Upper lobe of left lung (tissue), 6 donors: ENCODE measurements around the gene CFAP299. TPM values are rescaled to one million over a fixed set of nuclear protein-coding genes. Genes with fewer than 3 reads are reported as not detected.
"Not testable (repeated sequence)": the region's sequence is repeated elsewhere in the genome, so short reads cannot be mapped to it uniquely, and the experiment has no call there.

ENCODE experiments used
- ATAC-seq, 2 donors: fragments of 200-7000 bp; cut with Tn5 transposase; one replicate each; pipeline ENCODE4 v1.9.1; 2022; ENCODE audit warnings: mild to moderate bottlenecking in 2 of 2, moderate library complexity in 2 of 2; ENCODE audit not compliant: low FRiP score in 2 of 2
- DNase-seq, 2 donors: peaks; one replicate each; pipeline ENCODE4 v3.0.0-alpha.2; 2019 to 2020
- H3K27ac ChIP-seq, 4 donors: fragments of 200-600 bp; sonication (generic); one replicate each; pipeline ENCODE4 v1.5.1; 2016 to 2019
- H3K27me3 ChIP-seq, 4 donors: fragments of 200-600 bp; sonication (generic); one replicate each; pipeline ENCODE4 v1.5.1; 2017 to 2019
- H3K36me3 ChIP-seq, 4 donors: fragments of 200-600 bp; sonication (generic); one replicate each; pipeline ENCODE4 v1.5.1; 2016 to 2019
- H3K4me1 ChIP-seq, 4 donors: fragments of 200-600 bp; sonication (generic); one replicate each; pipeline ENCODE4 v1.5.1; 2018 to 2019
- H3K4me3 ChIP-seq, 4 donors: fragments of 200-600 bp; sonication (generic); one replicate each; pipeline ENCODE4 v1.5.1; 2017 to 2019; ENCODE audit warnings: mild to moderate bottlenecking in 2 of 4, moderate library complexity in 1 of 4
- H3K9me3 ChIP-seq, 4 donors: fragments of 200-600 bp; sonication (generic); one replicate each; pipeline ENCODE4 v1.5.1; 2018 to 2019
- EP300 ChIP-seq, 4 donors: sonication (generic); formaldehyde crosslinking; IDR thresholded peaks; one replicate each; pipeline ENCODE4 v1.5.1; 2017; ENCODE audit warnings: antibody characterized with exemption in 4 of 4, control low read depth in 2 of 4
- POLR2A ChIP-seq, 4 donors: fragments of 450-650 bp; IDR thresholded peaks; one replicate each; pipeline ENCODE4 v1.5.1; 2016 to 2017; ENCODE audit warnings: antibody characterized with exemption in 4 of 4, mild to moderate bottlenecking in 2 of 4
- POLR2AphosphoS5 ChIP-seq, 2 donors: sonication (generic); formaldehyde crosslinking; IDR thresholded peaks; one replicate each; pipeline ENCODE4 v1.5.1; 2017; ENCODE audit warnings: antibody characterized with exemption in 2 of 2
- WGBS, 2 donors: methylation state at CpG; one replicate each; pipeline ENCODE4 v1.1.5; 2017 to 2018; 5-methylcytosine and 5-hydroxymethylcytosine counted together
- total RNA-seq, 6 donors: library from RNA; depleted of rRNA in 4 of 6; stranded (reverse); fragments of >200 nt in 4 of 6; gene quantifications; one replicate each; pipeline versions ENCODE4 v1.1.0 to v1.2.1, GENCODE V29; 2016 to 2021
- TF ChIP-seq, protein P1 (sequence below), 6 experiments: fragments of 450-650 bp in 4 of 6; fragments of 200-600 bp in 2 of 6; sonication (generic) in 2 of 6; IDR thresholded peaks; one replicate each; pipeline ENCODE4 v1.5.1; 2016 to 2019; ENCODE audit warnings: antibody characterized with exemption in 6 of 6
- donor health status: DM: no; HTN: no; CAD: no; lungs with moderate emphysema.
- donor health status: DM: no; HTN: yes; CAD: no; lungs with severe emphysema.

CFAP299 gene
- total RNA-seq, 6 donors from 2014 or later = 0.46 to 31.6 (median 3.9) TPM

DNA sequence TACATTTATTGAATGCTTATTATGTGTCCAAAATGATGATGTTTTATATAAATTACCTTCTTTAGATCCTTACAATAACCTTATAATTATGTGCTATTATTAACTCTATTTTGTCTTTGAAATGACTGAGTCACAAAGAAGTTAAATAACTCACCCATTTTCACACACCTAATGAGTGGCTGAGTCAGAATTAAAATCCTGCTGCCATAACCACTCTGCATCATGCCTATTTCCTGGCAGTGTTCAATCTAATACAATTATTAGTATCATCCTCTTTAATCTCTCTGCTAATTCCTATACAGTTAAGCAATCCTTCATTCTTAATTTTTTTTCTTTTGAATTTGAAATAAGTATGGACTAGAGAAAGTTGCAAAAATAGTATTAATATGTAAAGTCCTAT lies 342.9 kb downstream of the CFAP299 start:
- Histone ChIP-seq H3K27ac (no peak overlapping the region), H3K4me1 (no peaks in the 10 kb centered on the region), H3K27me3 (no peaks in the 10 kb centered on the region), H3K36me3 (no peaks in the 10 kb centered on the region), H3K4me3 (no peak overlapping the region), H3K9me3 (no peaks in the 10 kb centered on the region)
- DNase-seq = no peak
- TF ChIP-seq EP300 (IDR thresholded peaks at IDR 0.05) (no peak), POLR2A (IDR thresholded peaks at IDR 0.05) (no peak), POLR2AphosphoS5 (IDR thresholded peaks at IDR 0.05) (no peak)
- TF ChIP-seq, protein P1, sequence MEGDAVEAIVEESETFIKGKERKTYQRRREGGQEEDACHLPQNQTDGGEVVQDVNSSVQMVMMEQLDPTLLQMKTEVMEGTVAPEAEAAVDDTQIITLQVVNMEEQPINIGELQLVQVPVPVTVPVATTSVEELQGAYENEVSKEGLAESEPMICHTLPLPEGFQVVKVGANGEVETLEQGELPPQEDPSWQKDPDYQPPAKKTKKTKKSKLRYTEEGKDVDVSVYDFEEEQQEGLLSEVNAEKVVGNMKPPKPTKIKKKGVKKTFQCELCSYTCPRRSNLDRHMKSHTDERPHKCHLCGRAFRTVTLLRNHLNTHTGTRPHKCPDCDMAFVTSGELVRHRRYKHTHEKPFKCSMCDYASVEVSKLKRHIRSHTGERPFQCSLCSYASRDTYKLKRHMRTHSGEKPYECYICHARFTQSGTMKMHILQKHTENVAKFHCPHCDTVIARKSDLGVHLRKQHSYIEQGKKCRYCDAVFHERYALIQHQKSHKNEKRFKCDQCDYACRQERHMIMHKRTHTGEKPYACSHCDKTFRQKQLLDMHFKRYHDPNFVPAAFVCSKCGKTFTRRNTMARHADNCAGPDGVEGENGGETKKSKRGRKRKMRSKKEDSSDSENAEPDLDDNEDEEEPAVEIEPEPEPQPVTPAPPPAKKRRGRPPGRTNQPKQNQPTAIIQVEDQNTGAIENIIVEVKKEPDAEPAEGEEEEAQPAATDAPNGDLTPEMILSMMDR (IDR thresholded peaks at IDR 0.05) = no peak
- ATAC-seq = no peak

DNA sequence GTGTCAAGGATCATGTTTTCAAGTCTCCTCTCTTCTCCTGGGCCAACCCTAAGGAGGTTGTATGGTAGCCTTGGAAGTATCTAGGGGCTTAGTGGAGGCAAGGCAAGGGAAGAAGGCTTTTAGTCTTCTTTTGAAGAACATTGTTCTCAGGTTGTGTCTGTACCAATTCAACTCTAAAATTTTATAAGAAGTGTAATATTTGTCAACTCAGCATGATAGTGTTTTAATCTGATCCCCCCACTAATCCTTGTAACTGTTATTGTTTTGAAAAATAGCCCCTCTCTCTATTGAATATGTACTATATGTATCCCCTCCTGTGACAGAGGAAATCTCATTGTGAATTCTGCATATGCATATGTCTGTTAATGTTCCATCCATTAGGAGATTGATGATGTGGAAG lies 345.4 kb downstream of the CFAP299 start:
- no peaks in the 10 kb centered on the region for H3K36me3 ChIP-seq
- H3K27ac ChIP-seq = no peak overlapping the region
- no peaks in the 10 kb centered on the region for H3K27me3 ChIP-seq
- no peaks in the 10 kb centered on the region for H3K9me3 ChIP-seq
- DNase-seq (no peak), ATAC-seq (no peak)
- no peaks in the 10 kb centered on the region for H3K4me1 ChIP-seq
- TF ChIP-seq POLR2AphosphoS5 (IDR thresholded peaks at IDR 0.05) (no peak), EP300 (IDR thresholded peaks at IDR 0.05) (no peak), POLR2A (IDR thresholded peaks at IDR 0.05) (no peak)
- TF ChIP-seq, protein P1 (IDR thresholded peaks at IDR 0.05) = no peak
- H3K4me3 ChIP-seq = no peak overlapping the region

DNA sequence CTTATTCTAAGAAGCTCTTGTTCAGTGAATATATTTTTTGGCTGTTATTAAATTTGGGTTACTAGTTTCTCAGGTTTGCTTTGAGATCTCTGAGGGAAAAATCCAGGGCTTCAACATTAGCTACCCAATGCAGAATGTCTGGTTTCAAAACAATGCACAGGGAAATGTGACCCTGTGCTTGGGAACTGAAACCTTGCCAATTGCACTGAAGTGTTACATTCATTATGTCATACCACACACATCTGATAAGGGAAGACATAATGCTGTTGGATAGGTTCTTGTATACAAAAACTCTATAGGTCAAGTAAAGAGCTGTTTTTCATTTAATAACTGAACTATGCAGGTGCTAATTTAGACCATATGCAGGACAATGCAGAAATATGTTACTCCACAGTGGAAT lies 349.7 kb downstream of the CFAP299 start:
- DNase-seq = no peak

DNA sequence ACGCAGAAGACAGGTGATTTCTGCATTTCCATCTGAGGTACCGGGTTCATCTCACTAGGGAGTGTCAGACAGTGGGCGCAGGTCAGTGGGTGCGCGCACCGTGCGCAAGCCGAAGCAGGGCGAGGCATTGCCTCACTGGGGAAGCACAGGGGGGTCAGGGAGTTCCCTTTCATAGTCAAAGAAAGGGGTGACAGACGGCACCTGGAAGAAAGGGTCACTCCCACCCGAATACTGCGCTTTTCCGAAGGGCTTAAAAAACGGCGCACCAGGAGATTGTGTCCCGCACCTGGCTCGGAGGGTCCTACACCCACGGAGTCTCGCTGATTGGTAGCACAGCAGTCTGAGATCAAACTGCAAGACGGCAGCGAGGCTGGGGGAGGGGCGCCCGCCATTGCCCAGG lies 352.2 kb downstream of the CFAP299 start:
- 90 to 92% methylated on average over 22 to 23 of the region's 23 CpGs for WGBS, 2 donors
- DNase-seq = peak in 1 of 2 donors; percentile 54
- ATAC-seq = not testable (repeated sequence)

More for the DNA sequence above, 349.7 kb downstream of the CFAP299 start:
- H3K9me3 ChIP-seq = no peaks in the 10 kb centered on the region
- no peaks in the 10 kb centered on the region for H3K4me1 ChIP-seq
- H3K27me3 ChIP-seq = no peaks in the 10 kb centered on the region
- no peaks in the 10 kb centered on the region for H3K36me3 ChIP-seq
- ATAC-seq = no peak
- H3K27ac ChIP-seq = no peak overlapping the region
- no peak for TF ChIP-seq POLR2AphosphoS5 (IDR thresholded peaks at IDR 0.05)
- TF ChIP-seq, protein P1 (IDR thresholded peaks at IDR 0.05) = no peak
- no peak for TF ChIP-seq EP300 (IDR thresholded peaks at IDR 0.05)
- no peak for TF ChIP-seq POLR2A (IDR thresholded peaks at IDR 0.05)
- no peak overlapping the region for H3K4me3 ChIP-seq

DNA sequence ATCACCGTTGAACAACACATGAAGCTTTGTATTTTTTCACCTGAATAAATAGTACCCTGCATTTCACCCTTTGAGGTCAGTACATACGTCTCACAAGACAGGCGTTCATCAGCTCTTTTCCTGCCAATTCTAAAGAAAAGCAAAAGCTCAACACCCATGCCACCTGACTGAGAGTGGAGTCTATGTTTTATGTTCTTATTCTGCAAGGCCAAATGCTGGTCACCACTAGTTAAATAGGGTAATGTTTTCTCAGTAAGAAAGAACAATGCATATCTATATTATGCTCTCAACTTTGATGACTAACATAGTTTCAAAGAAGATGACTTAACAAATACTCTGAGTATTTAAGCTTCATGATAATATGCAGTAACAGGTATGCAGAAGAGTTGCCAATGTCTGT lies 358.6 kb downstream of the CFAP299 start:
- no peaks in the 10 kb centered on the region for H3K36me3 ChIP-seq
- WGBS, 2 donors = 57 to 61% methylated on average over 3 of the region's 3 CpGs
- no peak for DNase-seq
- H3K27me3 ChIP-seq = no peaks in the 10 kb centered on the region
- TF ChIP-seq EP300 (IDR thresholded peaks at IDR 0.05) (no peak), POLR2A (IDR thresholded peaks at IDR 0.05) (no peak), POLR2AphosphoS5 (IDR thresholded peaks at IDR 0.05) (no peak)
- TF ChIP-seq, protein P1 (IDR thresholded peaks at IDR 0.05) = no peak
- no peak overlapping the region for H3K27ac ChIP-seq
- ATAC-seq = no peak
- H3K9me3 ChIP-seq = no peaks in the 10 kb centered on the region
- no peaks in the 10 kb centered on the region for H3K4me1 ChIP-seq
- no peak overlapping the region for H3K4me3 ChIP-seq

More for the DNA sequence above, 352.2 kb downstream of the CFAP299 start:
- H3K9me3 ChIP-seq, H3K4me1 ChIP-seq, H3K4me3 ChIP-seq, H3K27me3 ChIP-seq, H3K27ac ChIP-seq, H3K36me3 ChIP-seq: not testable (repeated sequence)
